H9 (cell line): ENCODE measurements around the gene TMEM98. TPM values are rescaled to one million over a fixed set of nuclear protein-coding genes. Genes with fewer than 3 reads are reported as not detected.

Source experiments
- DNase-seq: peaks from one replicate; pipeline ENCODE4 v3.0.0-alpha.2; 2017
- H2AFZ ChIP-seq: one replicate; pipeline ENCODE4 v1.6.1; 2013; ENCODE audit warnings: mild to moderate bottlenecking, low read length, control low read depth, moderate library complexity
- H2AK5ac ChIP-seq: 2 replicates; pipeline ENCODE4 v1.6.1; 2013; ENCODE audit warnings: low read length, control low read depth, mixed read lengths; ENCODE audit not compliant: insufficient read length
- H2BK120ac ChIP-seq: one replicate; pipeline ENCODE4 v1.6.1; 2013; ENCODE audit warnings: low read depth, mild to moderate bottlenecking, low read length, control low read depth, inconsistent platforms; ENCODE audit not compliant: poor library complexity, severe bottlenecking
- H2BK12ac ChIP-seq: 2 replicates; pipeline ENCODE4 v1.6.1; 2013; ENCODE audit warnings: low read length, control low read depth, mixed read lengths, low read depth; ENCODE audit not compliant: insufficient read length
- H2BK15ac ChIP-seq: 2 replicates; pipeline ENCODE4 v1.6.1; 2013; ENCODE audit warnings: low read depth, low read length, control low read depth
- H2BK20ac ChIP-seq: one replicate; pipeline ENCODE4 v1.6.1; 2013; ENCODE audit warnings: low read depth, mild to moderate bottlenecking, low read length, control low read depth, inconsistent platforms; ENCODE audit not compliant: poor library complexity, severe bottlenecking
- H2BK5ac ChIP-seq: 2 replicates; pipeline ENCODE4 v1.6.1; 2013; ENCODE audit warnings: low read length, control low read depth, mixed read lengths; ENCODE audit not compliant: insufficient read length
- H3K14ac ChIP-seq: 2 replicates; pipeline ENCODE4 v1.6.1; 2013; ENCODE audit warnings: low read length, control low read depth; ENCODE audit not compliant: insufficient read depth
- H3K18ac ChIP-seq: 2 replicates; pipeline ENCODE4 v1.6.1; 2013; ENCODE audit warnings: low read depth, mild to moderate bottlenecking, mixed read lengths, low read length, control low read depth; ENCODE audit not compliant: insufficient read length
- H3K23ac ChIP-seq: 2 replicates; pipeline ENCODE4 v1.6.1; 2013; ENCODE audit warnings: low read length, control low read depth, mixed read lengths, low read depth; ENCODE audit not compliant: insufficient read length
- H3K23me2 ChIP-seq: 2 replicates; pipeline ENCODE4 v1.6.1; 2013; ENCODE audit warnings: low read depth, mild to moderate bottlenecking, mixed read lengths, low read length, control low read depth; ENCODE audit not compliant: insufficient read length, poor library complexity, severe bottlenecking
- H3K27ac ChIP-seq: 2 replicates; pipeline ENCODE4 v1.5.1; 2013; ENCODE audit warnings: low read length, control low read depth, mixed read lengths, low read depth; ENCODE audit not compliant: insufficient read length
- H3K27me3 ChIP-seq: 2 replicates; pipeline ENCODE4 v1.6.1; 2013; ENCODE audit warnings: low read length, control low read depth, inconsistent platforms; ENCODE audit not compliant: insufficient read depth
- H3K4ac ChIP-seq: 2 replicates; pipeline ENCODE4 v1.6.1; 2013; ENCODE audit warnings: low read depth, mild to moderate bottlenecking, control low read depth, inconsistent platforms, low read length, moderate library complexity
- H3K4me1 ChIP-seq: 2 replicates; pipeline ENCODE4 v1.6.1; 2013; ENCODE audit warnings: low read length, control low read depth, inconsistent platforms; ENCODE audit not compliant: insufficient read depth
- H3K4me2 ChIP-seq: 2 replicates; pipeline ENCODE4 v1.6.1; 2013; ENCODE audit warnings: low read length, control low read depth, mixed read lengths; ENCODE audit not compliant: insufficient read length, insufficient read depth
- H3K56ac ChIP-seq: 2 replicates; pipeline ENCODE4 v1.6.1; 2013; ENCODE audit warnings: low read depth, mild to moderate bottlenecking, mixed read lengths, low read length, control low read depth; ENCODE audit not compliant: insufficient read length
- H3K79me1 ChIP-seq: 2 replicates; pipeline ENCODE4 v1.6.1; 2013; ENCODE audit warnings: low read depth, mild to moderate bottlenecking, moderate library complexity, low read length, control low read depth, inconsistent platforms; ENCODE audit not compliant: insufficient read depth, poor library complexity, severe bottlenecking
- H3K79me2 ChIP-seq: 2 replicates; pipeline ENCODE4 v1.6.1; 2013; ENCODE audit warnings: low read length, control low read depth, inconsistent platforms; ENCODE audit not compliant: insufficient read depth
- H3K9ac ChIP-seq: 2 replicates; pipeline ENCODE4 v1.6.1; 2013; ENCODE audit warnings: low read length, control low read depth, mixed read lengths; ENCODE audit not compliant: insufficient read length; ENCODE audit errors: extremely low read depth
- H3K9me3 ChIP-seq: one replicate; pipeline ENCODE4 v1.6.1; 2013; ENCODE audit warnings: low read depth, low read length, inconsistent platforms; ENCODE audit not compliant: control insufficient read depth
- H3T11ph ChIP-seq: one replicate; pipeline ENCODE4 v1.6.1; 2013; ENCODE audit warnings: mild to moderate bottlenecking, low read length, control low read depth, inconsistent platforms
- H4K20me1 ChIP-seq: one replicate; pipeline ENCODE4 v1.6.1; 2013; ENCODE audit not compliant: control insufficient read depth, insufficient read length, insufficient read depth
- H4K5ac ChIP-seq: 2 replicates; pipeline ENCODE4 v1.6.1; 2013; ENCODE audit warnings: low read depth, mild to moderate bottlenecking, mixed read lengths, low read length, control low read depth; ENCODE audit not compliant: insufficient read length
- H4K8ac ChIP-seq: replicated peaks from 2 replicates; pipeline ENCODE4 v1.6.1; 2013; ENCODE audit warnings: low read length, control low read depth, mixed read lengths, low read depth; ENCODE audit not compliant: insufficient read length
- H4K91ac ChIP-seq: 2 replicates; pipeline ENCODE4 v1.6.1; 2013; ENCODE audit warnings: low read depth, mild to moderate bottlenecking, moderate library complexity, mixed read lengths, low read length, control low read depth; ENCODE audit not compliant: insufficient read length
- H3K27ac Mint-ChIP-seq, 3 experiments: 2 replicates in 2 of 3; 3 replicates in 1 of 3; pipeline ENCODE4 v1.8.0; 2020 to 2021; ENCODE audit warnings: mixed read lengths in 3 of 3, mild to moderate bottlenecking in 1 of 3, moderate library complexity in 1 of 3
- H3K27me3 Mint-ChIP-seq: 2 replicates; pipeline ENCODE4 v1.8.0; 2021; ENCODE audit warnings: low read depth, mild to moderate bottlenecking, moderate library complexity, mixed read lengths
- H3K36me3 Mint-ChIP-seq, 3 experiments: 2 replicates in 2 of 3; 3 replicates in 1 of 3; pipeline ENCODE4 v1.8.0; 2020 to 2021; ENCODE audit warnings: low read depth in 3 of 3, mixed read lengths in 3 of 3; ENCODE audit not compliant: insufficient read depth in 1 of 3
- H3K4me1 Mint-ChIP-seq, 2 experiments: 2 replicates each; pipeline ENCODE4 v1.8.0; 2020; ENCODE audit warnings: mixed read lengths in 2 of 2
- H3K4me3 Mint-ChIP-seq, 2 experiments: 2 replicates in 1 of 2; 3 replicates in 1 of 2; pipeline ENCODE4 v1.8.0; 2020 to 2021; ENCODE audit warnings: mild to moderate bottlenecking in 2 of 2, mixed read lengths in 2 of 2, moderate library complexity in 1 of 2
- H3K9me3 Mint-ChIP-seq, 2 experiments: 2 replicates in 1 of 2; 3 replicates in 1 of 2; pipeline ENCODE4 v1.8.0; 2020; ENCODE audit warnings: mild to moderate bottlenecking in 2 of 2, mixed read lengths in 2 of 2, moderate library complexity in 1 of 2
- CTCF ChIP-seq: fragments of 200-600 bp; sonication (generic); conservative IDR thresholded peaks from 3 replicates; pipeline ENCODE4 v1.8.0; 2021; ENCODE audit warnings: antibody characterized with exemption, mild to moderate bottlenecking
- WGBS: extraction: QIAGEN DNeasy Blood & Tissue Kit; methylation state at CpG from one replicate; pipeline ENCODE4 v1.1.7; 2013; ENCODE audit warnings: missing lambda C conversion rate, low lambda C conversion rate, mixed read lengths; ENCODE audit not compliant: insufficient read length; ENCODE audit errors: extremely low coverage; 5-methylcytosine and 5-hydroxymethylcytosine counted together
- long read RNA-seq: library from polyadenylated mRNA; unstranded; transcript quantifications from one replicate; pipeline ENCODE4 v2.0.0, GENCODE V29; 2020
- total RNA-seq: library from RNA; stranded (reverse); gene quantifications from 2 replicates; pipeline ENCODE4 v1.2.1, GENCODE V29; 2021

Gene TMEM98
- 78.4 and 79.8 TPM in 2 replicates for total RNA-seq
- long read RNA-seq, full-length matches to known transcripts, result 499 of 606 reads
- long read RNA-seq, partial matches to known transcripts, result 21 of 606 reads
- long read RNA-seq, other reads (novel, unspliced or antisense), result 86 of 606 reads

- Histone ChIP-seq H3K27me3 (no peaks in the 10 kb centered on the region), H3K4me1 (peaks cover 7% of the 10 kb centered on the region; the same call in 1 of the 2 replicates), H2BK120ac (no peak within 1 kb of the TSS), H3K4me2 (peak within 1 kb of the TSS; percentile 78), H4K91ac (no peak within 1 kb of the TSS), H3T11ph (no peak within 1 kb of the TSS), H2AFZ (no peak within 1 kb of the TSS), H2BK12ac (no peak within 1 kb of the TSS), H2AK5ac (no peak within 1 kb of the TSS), H3K9me3 (no peaks in the 10 kb centered on the region), H4K5ac (peak within 1 kb of the TSS; percentile 34), H3K27ac (no peak within 1 kb of the TSS), H2BK20ac (no peak within 1 kb of the TSS), H3K23ac (no peak within 1 kb of the TSS), H3K79me1 (no peaks in the 10 kb centered on the region), H2BK5ac (no peak within 1 kb of the TSS), H2BK15ac (no peak within 1 kb of the TSS), H3K9ac (peak within 1 kb of the TSS; percentile 59), H3K79me2 (no peaks in the 10 kb centered on the region; the same call in 1 of the 2 replicates), H3K4ac (no peak within 1 kb of the TSS), H3K23me2 (peaks cover 8% of the 10 kb centered on the region), H4K8ac (no peak within 1 kb of the TSS), H3K56ac (no peak within 1 kb of the TSS), H4K20me1 (no peaks in the 10 kb centered on the region), H3K18ac (peak within 1 kb of the TSS; percentile 2), H3K14ac (peak within 1 kb of the TSS; percentile 62)
- Mint-ChIP-seq H3K27me3 (no peaks in the 10 kb centered on the region), H3K9me3 (peaks cover 0 to 2% of the 10 kb centered on the region in 2 experiments; a peak in 2 of 5 replicates), H3K4me3 (peak within 1 kb of the TSS; percentile 73 to 85), H3K4me1 (peaks cover 13 to 17% of the 10 kb centered on the region in 2 experiments), H3K36me3 (peaks cover 8 to 17% (median 15%) of the 10 kb centered on the region in 3 experiments; a peak in 6 of 7 replicates), H3K27ac (no peak within 1 kb of the TSS)
- WGBS, result no CpG with 5 or more reads among the region's 99 CpGs
- no peak for TF ChIP-seq CTCF
- peak; percentile 63 for DNase-seq
Observed at GRCh38 chr17:32927724-32928585, at the start of gene TMEM98. Gene TMEM98 (plus strand): TSS chr17:32928153. CDS start chr17:32931529, 3,376 bp downstream.
